Prostate gland (tissue), 2 donors: ENCODE data around the gene TGM1. TPM values are rescaled to one million over a fixed set of nuclear protein-coding genes. Genes with fewer than 3 reads are reported as not detected.

Source experiments
- DNase-seq: peaks from one replicate; pipeline ENCODE4 v3.0.0-alpha.2; 2019; ENCODE audit warnings: low spot score
- H3K27ac ChIP-seq, 2 donors: fragments of 200-600 bp; sonication (generic); 2 replicates each; pipeline ENCODE4 v1.5.1; 2017 to 2019
- H3K27me3 ChIP-seq: fragments of 200-600 bp; sonication (generic); replicated peaks from 2 replicates; pipeline ENCODE4 v1.5.1; 2019; ENCODE audit not compliant: insufficient read depth
- H3K36me3 ChIP-seq, 2 donors: fragments of 200-600 bp; sonication (generic); 1 replicate in 1 of 2; 2 replicates in 1 of 2; pipeline versions ENCODE4 v1.5.1 to v1.8.1; 2017 to 2019
- H3K4me1 ChIP-seq: fragments of 200-600 bp; sonication (generic); replicated peaks from 2 replicates; pipeline ENCODE4 v1.5.1; 2019
- H3K4me3 ChIP-seq, 2 donors: fragments of 200-600 bp; sonication (generic); 2 replicates each; pipeline ENCODE4 v1.5.1; 2017 to 2019
- H3K9me3 ChIP-seq: fragments of 200-600 bp; sonication (generic); 2 replicates; pipeline ENCODE4 v1.5.1; 2017
- CTCF ChIP-seq, 4 experiments: fragments of 200-600 bp in 2 of 4; fragments of 450-650 bp in 2 of 4; sonication (generic) in 2 of 4; IDR thresholded peaks; 1 replicate in 3 of 4; 2 replicates in 1 of 4; pipeline ENCODE4 v1.5.1; 2016 to 2019; ENCODE audit warnings: antibody characterized with exemption in 4 of 4, mild to moderate bottlenecking in 2 of 4, moderate library complexity in 2 of 4
- POLR2A ChIP-seq: fragments of 450-650 bp; IDR thresholded peaks from one replicate; pipeline ENCODE4 v1.6.1; 2016; ENCODE audit warnings: antibody characterized with exemption, mild to moderate bottlenecking
- POLR2AphosphoS5 ChIP-seq: sonication (generic); formaldehyde crosslinking; IDR thresholded peaks from one replicate; pipeline ENCODE4 v1.6.1; 2017; ENCODE audit warnings: antibody characterized with exemption
- WGBS: methylation state at CpG from one replicate; pipeline ENCODE4 v1.1.5; 2018; 5-methylcytosine and 5-hydroxymethylcytosine counted together
- intact Hi-C: fragments of 100-400 bp; cut with DNase I; formaldehyde crosslinking; loops from one replicate; pipeline ENCODE4 v1.14.2; 2022
- total RNA-seq, 2 donors: library from RNA; depleted of rRNA; stranded (reverse); fragments of >200 nt; gene quantifications; one replicate each; pipeline ENCODE4 v1.1.0, GENCODE V29; 2016

The TGM1 gene
- total RNA-seq, 2 donors from 2014 or later = 6.6 to 11.4 TPM

GRCh38 chr14:24280797-24281460 is 18.0 kb upstream of the TGM1 start:
- intact Hi-C loops = no loop called here
- Histone ChIP-seq H3K9me3 (no peaks in the 10 kb centered on the region), H3K4me3 (no peak overlapping the region), H3K27ac (no peak overlapping the region), H3K4me1 (no peaks in the 10 kb centered on the region), H3K36me3 (no peaks in the 10 kb centered on the region), H3K27me3 (no peaks in the 10 kb centered on the region)
- TF ChIP-seq POLR2AphosphoS5 (no peak), CTCF (IDR thresholded peaks at IDR 0.05) (no peak), POLR2A (no peak)
- DNase-seq = no peak
- WGBS = 75% methylated on average over 6 of the region's 6 CpGs

- 72% methylated on average over 11 of the region's 11 CpGs for WGBS
- intact Hi-C loops = no loop called here
- H3K27ac ChIP-seq = no peak overlapping the region
- no peak for DNase-seq
- H3K4me1 ChIP-seq = no peaks in the 10 kb centered on the region
- H3K9me3 ChIP-seq = no peaks in the 10 kb centered on the region
- TF ChIP-seq CTCF (IDR thresholded peaks at IDR 0.05) = no peak
- no peaks in the 10 kb centered on the region for H3K36me3 ChIP-seq
- H3K27me3 ChIP-seq = no peaks in the 10 kb centered on the region
- H3K4me3 ChIP-seq = no peak overlapping the region
Observed at GRCh38 chr14:24279301-24280186, 16.6 kb upstream of the TGM1 start.

- H3K4me3 ChIP-seq = no peak overlapping the region
- no peak for DNase-seq
- intact Hi-C loops = no loop called here
- H3K4me1 ChIP-seq = no peaks in the 10 kb centered on the region
- no peak overlapping the region for H3K27ac ChIP-seq
- TF ChIP-seq POLR2AphosphoS5 (no peak), POLR2A (no peak), CTCF (IDR thresholded peaks at IDR 0.05) (no peak)
- H3K9me3 ChIP-seq = no peaks in the 10 kb centered on the region
- H3K27me3 ChIP-seq = no peaks in the 10 kb centered on the region
- no peaks in the 10 kb centered on the region for H3K36me3 ChIP-seq
- WGBS = 91% methylated on average over 5 of the region's 5 CpGs
Observed at GRCh38 chr14:24278424-24278823, 15.4 kb upstream of the TGM1 start.

GRCh38 chr14:24277606-24278321 is 14.8 kb upstream of the TGM1 start:
- 83% methylated on average over 11 of the region's 11 CpGs for WGBS
- H3K4me1 ChIP-seq = no peaks in the 10 kb centered on the region
- no peaks in the 10 kb centered on the region for H3K27me3 ChIP-seq
- DNase-seq = no peak
- H3K4me3 ChIP-seq = no peak overlapping the region
- no peaks in the 10 kb centered on the region for H3K36me3 ChIP-seq
- no peak for TF ChIP-seq POLR2AphosphoS5
- no peak for TF ChIP-seq POLR2A
- no peak for TF ChIP-seq CTCF (IDR thresholded peaks at IDR 0.05)
- no peaks in the 10 kb centered on the region for H3K9me3 ChIP-seq
- no peak overlapping the region for H3K27ac ChIP-seq
- intact Hi-C loops = no loop called here
